Measurements from ENCODE around the gene CDK15.

Gene CDK15

GRCh38 chr2:201886504-201886903, 80.2 kb downstream of the CDK15 start:
- Histone ChIP-seq H3K4me1 (ENCODE audit: control insufficient read depth, insufficient read depth, low read length) (peaks cover 8% of the 10 kb centered on the region), H3K27ac (ENCODE audit: low read length) (no peak overlapping the region), H3K9me3 (ENCODE audit: control insufficient read depth in 2 of 2, low read length in 2 of 2) (no peaks in the 10 kb centered on the region), H3K36me3 (ENCODE audit: control insufficient read depth in 2 of 2, insufficient read depth in 2 of 2, low read length in 2 of 2) (no peaks in the 10 kb centered on the region), H3K4me3 (ENCODE audit: low read length in 2 of 2) (no peak overlapping the region), H3K9ac (ENCODE audit: low read length in 2 of 2) (no peak overlapping the region), H3K27me3 (ENCODE audit: control insufficient read depth in 1 of 2, insufficient read depth in 2 of 2, low read length in 2 of 2) (peaks cover 0 to 2% of the 10 kb centered on the region in 2 donors)

- Histone ChIP-seq H3K9ac (ENCODE audit: low read length in 2 of 2) (peak overlapping the region in 1 of 2 donors; percentile 11), H3K27ac (ENCODE audit: low read length) (no peak overlapping the region), H3K27me3 (ENCODE audit: control insufficient read depth in 1 of 2, insufficient read depth in 2 of 2, low read length in 2 of 2) (peaks cover 0 to 2% of the 10 kb centered on the region in 2 donors), H3K4me1 (ENCODE audit: control insufficient read depth, insufficient read depth, low read length) (peaks cover 8% of the 10 kb centered on the region), H3K36me3 (ENCODE audit: control insufficient read depth in 2 of 2, insufficient read depth in 2 of 2, low read length in 2 of 2) (no peaks in the 10 kb centered on the region), H3K9me3 (ENCODE audit: control insufficient read depth in 2 of 2, low read length in 2 of 2) (no peaks in the 10 kb centered on the region), H3K4me3 (ENCODE audit: low read length in 2 of 2) (peak overlapping the region; percentile 47 to 58)
Measured at GRCh38 chr2:201887773-201888425, 81.6 kb downstream of the CDK15 start.

GRCh38 chr2:201888426-201888800, 82.1 kb downstream of the CDK15 start:
- Histone ChIP-seq H3K9me3 (ENCODE audit: control insufficient read depth in 2 of 2, low read length in 2 of 2) (no peaks in the 10 kb centered on the region), H3K36me3 (ENCODE audit: control insufficient read depth in 2 of 2, insufficient read depth in 2 of 2, low read length in 2 of 2) (no peaks in the 10 kb centered on the region), H3K4me3 (ENCODE audit: low read length in 2 of 2) (peak overlapping the region; percentile 47 to 58), H3K9ac (ENCODE audit: low read length in 2 of 2) (peak overlapping the region in 1 of 2 donors; percentile 11), H3K27me3 (ENCODE audit: control insufficient read depth in 1 of 2, insufficient read depth in 2 of 2, low read length in 2 of 2) (peaks cover 0 to 2% of the 10 kb centered on the region in 2 donors), H3K27ac (ENCODE audit: low read length) (no peak overlapping the region), H3K4me1 (ENCODE audit: control insufficient read depth, insufficient read depth, low read length) (peaks cover 6% of the 10 kb centered on the region)

- Histone ChIP-seq H3K27ac (ENCODE audit: low read length) (no peak overlapping the region), H3K9ac (ENCODE audit: low read length in 2 of 2) (no peak overlapping the region), H3K4me1 (ENCODE audit: control insufficient read depth, insufficient read depth, low read length) (no peaks in the 10 kb centered on the region), H3K36me3 (ENCODE audit: control insufficient read depth in 2 of 2, insufficient read depth in 2 of 2, low read length in 2 of 2) (no peaks in the 10 kb centered on the region), H3K27me3 (ENCODE audit: control insufficient read depth in 1 of 2, insufficient read depth in 2 of 2, low read length in 2 of 2) (peaks cover 0 to 2% of the 10 kb centered on the region in 2 donors), H3K9me3 (ENCODE audit: control insufficient read depth in 2 of 2, low read length in 2 of 2) (no peaks in the 10 kb centered on the region), H3K4me3 (ENCODE audit: low read length in 2 of 2) (no peak overlapping the region)
Measured at GRCh38 chr2:201890453-201890852, 84.1 kb downstream of the CDK15 start.

GRCh38 chr2:201891676-201892075, 85.3 kb downstream of the CDK15 start:
- no peak overlapping the region for H3K9ac ChIP-seq (ENCODE audit: low read length in 2 of 2)
- H3K27ac ChIP-seq (ENCODE audit: low read length), result no peak overlapping the region
- H3K4me3 ChIP-seq (ENCODE audit: low read length in 2 of 2), result no peak overlapping the region
- H3K9me3 ChIP-seq (ENCODE audit: control insufficient read depth in 2 of 2, low read length in 2 of 2), result no peaks in the 10 kb centered on the region
- no peaks in the 10 kb centered on the region for H3K36me3 ChIP-seq (ENCODE audit: control insufficient read depth in 2 of 2, insufficient read depth in 2 of 2, low read length in 2 of 2)
- H3K4me1 ChIP-seq (ENCODE audit: control insufficient read depth, insufficient read depth, low read length), result no peaks in the 10 kb centered on the region
- peaks cover 0 to 2% of the 10 kb centered on the region in 2 donors for H3K27me3 ChIP-seq (ENCODE audit: control insufficient read depth in 1 of 2, insufficient read depth in 2 of 2, low read length in 2 of 2)

- H3K4me3 ChIP-seq (ENCODE audit: low read length in 2 of 2), result no peak overlapping the region
- no peaks in the 10 kb centered on the region for H3K36me3 ChIP-seq (ENCODE audit: control insufficient read depth in 2 of 2, insufficient read depth in 2 of 2, low read length in 2 of 2)
- H3K9me3 ChIP-seq (ENCODE audit: control insufficient read depth in 2 of 2, low read length in 2 of 2), result no peaks in the 10 kb centered on the region
- no peaks in the 10 kb centered on the region for H3K4me1 ChIP-seq (ENCODE audit: control insufficient read depth, insufficient read depth, low read length)
- no peak overlapping the region for H3K9ac ChIP-seq (ENCODE audit: low read length in 2 of 2)
- no peak overlapping the region for H3K27ac ChIP-seq (ENCODE audit: low read length)
- peaks cover 0 to 2% of the 10 kb centered on the region in 2 donors for H3K27me3 ChIP-seq (ENCODE audit: control insufficient read depth in 1 of 2, insufficient read depth in 2 of 2, low read length in 2 of 2)
Measured at GRCh38 chr2:201892516-201892915, 86.2 kb downstream of the CDK15 start.

GRCh38 chr2:201900362-201900761, 94.0 kb downstream of the CDK15 start:
- Histone ChIP-seq H3K9ac (ENCODE audit: low read length in 2 of 2) (no peak overlapping the region), H3K27me3 (ENCODE audit: control insufficient read depth in 1 of 2, insufficient read depth in 2 of 2, low read length in 2 of 2) (no peaks in the 10 kb centered on the region), H3K4me3 (ENCODE audit: low read length in 2 of 2) (no peak overlapping the region), H3K9me3 (ENCODE audit: control insufficient read depth in 2 of 2, low read length in 2 of 2) (no peaks in the 10 kb centered on the region), H3K36me3 (ENCODE audit: control insufficient read depth in 2 of 2, insufficient read depth in 2 of 2, low read length in 2 of 2) (no peaks in the 10 kb centered on the region), H3K4me1 (ENCODE audit: control insufficient read depth, insufficient read depth, low read length) (no peaks in the 10 kb centered on the region), H3K27ac (ENCODE audit: low read length) (no peak overlapping the region)

- H3K4me3 ChIP-seq (ENCODE audit: low read length in 2 of 2), result no peak overlapping the region
- H3K27me3 ChIP-seq (ENCODE audit: control insufficient read depth in 1 of 2, insufficient read depth in 2 of 2, low read length in 2 of 2), result no peaks in the 10 kb centered on the region
- H3K4me1 ChIP-seq (ENCODE audit: control insufficient read depth, insufficient read depth, low read length), result no peaks in the 10 kb centered on the region
- H3K9ac ChIP-seq (ENCODE audit: low read length in 2 of 2), result no peak overlapping the region
- H3K36me3 ChIP-seq (ENCODE audit: control insufficient read depth in 2 of 2, insufficient read depth in 2 of 2, low read length in 2 of 2), result no peaks in the 10 kb centered on the region
- H3K27ac ChIP-seq (ENCODE audit: low read length), result no peak overlapping the region
- no peaks in the 10 kb centered on the region for H3K9me3 ChIP-seq (ENCODE audit: control insufficient read depth in 2 of 2, low read length in 2 of 2)
Measured at GRCh38 chr2:201901786-201902185, 95.4 kb downstream of the CDK15 start.

- Histone ChIP-seq H3K4me3 (ENCODE audit: low read length in 2 of 2) (no peak overlapping the region), H3K27me3 (ENCODE audit: control insufficient read depth in 1 of 2, insufficient read depth in 2 of 2, low read length in 2 of 2) (no peaks in the 10 kb centered on the region), H3K36me3 (ENCODE audit: control insufficient read depth in 2 of 2, insufficient read depth in 2 of 2, low read length in 2 of 2) (no peaks in the 10 kb centered on the region), H3K4me1 (ENCODE audit: control insufficient read depth, insufficient read depth, low read length) (peaks cover 3% of the 10 kb centered on the region), H3K9ac (ENCODE audit: low read length in 2 of 2) (no peak overlapping the region), H3K27ac (ENCODE audit: low read length) (no peak overlapping the region), H3K9me3 (ENCODE audit: control insufficient read depth in 2 of 2, low read length in 2 of 2) (no peaks in the 10 kb centered on the region)
Measured at GRCh38 chr2:201904538-201905420, 98.4 kb downstream of the CDK15 start.

- H3K4me3 ChIP-seq (ENCODE audit: low read length in 2 of 2), result no peak overlapping the region
- no peaks in the 10 kb centered on the region for H3K27me3 ChIP-seq (ENCODE audit: control insufficient read depth in 1 of 2, insufficient read depth in 2 of 2, low read length in 2 of 2)
- no peak overlapping the region for H3K27ac ChIP-seq (ENCODE audit: low read length)
- peaks cover 5% of the 10 kb centered on the region for H3K4me1 ChIP-seq (ENCODE audit: control insufficient read depth, insufficient read depth, low read length)
- no peaks in the 10 kb centered on the region for H3K9me3 ChIP-seq (ENCODE audit: control insufficient read depth in 2 of 2, low read length in 2 of 2)
- H3K36me3 ChIP-seq (ENCODE audit: control insufficient read depth in 2 of 2, insufficient read depth in 2 of 2, low read length in 2 of 2), result no peaks in the 10 kb centered on the region
- H3K9ac ChIP-seq (ENCODE audit: low read length in 2 of 2), result no peak overlapping the region
Measured at GRCh38 chr2:201906777-201907562, 100.6 kb downstream of the CDK15 start.
